HEK293 (cell line): ENCODE results near the gene ARHGAP22.

Experiments
- CTCF ChIP-seq: fragments of 450-650 bp; formaldehyde crosslinking; IDR thresholded peaks from 2 replicates; pipeline ENCODE4 v1.5.1; 2016; ENCODE audit warnings: missing biosample characterization, missing genetic modification characterization
- ZNF24 ChIP-seq: fragments of 450-650 bp; formaldehyde crosslinking; IDR thresholded peaks from 2 replicates; pipeline ENCODE4 v1.5.1; 2016; ENCODE audit warnings: missing biosample characterization, missing genetic modification characterization

GRCh38 chr10:48399551-48399950 lies 205.3 kb downstream of the ARHGAP22 start:
- TF ChIP-seq CTCF (tag by site-specific recombination) (no peak), ZNF24 (tag by site-specific recombination) (no peak)
